Neuronal stem cell (in vitro differentiated cells): ENCODE data around the gene PDE6A.

Source experiments
- DNase-seq: peaks from one replicate; pipeline ENCODE4 v3.0.0-alpha.2; 2013; ENCODE audit warnings: low spot score
- H2AFZ ChIP-seq: one replicate; pipeline ENCODE4 v1.6.1; 2013; ENCODE audit warnings: mild to moderate bottlenecking, low read length, inconsistent platforms
- H2AK5ac ChIP-seq: 2 replicates; pipeline ENCODE4 v1.6.1; 2013; ENCODE audit warnings: low read depth, mild to moderate bottlenecking, inconsistent platforms, low read length, moderate library complexity, mixed read lengths
- H2BK120ac ChIP-seq: 2 replicates; pipeline ENCODE4 v1.6.1; 2013; ENCODE audit warnings: low read depth, mild to moderate bottlenecking, inconsistent platforms, low read length, moderate library complexity, mixed read lengths
- H2BK12ac ChIP-seq: one replicate; pipeline ENCODE4 v1.6.1; 2013; ENCODE audit warnings: low read length, inconsistent platforms
- H2BK15ac ChIP-seq: 2 replicates; pipeline ENCODE4 v1.6.1; 2013; ENCODE audit warnings: mild to moderate bottlenecking, low read length, inconsistent platforms, mixed read lengths
- H2BK5ac ChIP-seq: one replicate; pipeline ENCODE4 v1.6.1; 2013; ENCODE audit warnings: inconsistent platforms, mild to moderate bottlenecking, low read length, moderate library complexity
- H3K14ac ChIP-seq: one replicate; pipeline ENCODE4 v1.6.1; 2013; ENCODE audit warnings: low read length, inconsistent platforms
- H3K18ac ChIP-seq: 2 replicates; pipeline ENCODE4 v1.6.1; 2013; ENCODE audit warnings: low read length, inconsistent platforms
- H3K23ac ChIP-seq: 2 replicates; pipeline ENCODE4 v1.6.1; 2013; ENCODE audit warnings: low read depth, mild to moderate bottlenecking, mixed read lengths, low read length, inconsistent platforms; ENCODE audit not compliant: poor library complexity
- H3K27ac ChIP-seq: replicated peaks from 3 replicates; pipeline ENCODE4 v1.5.1; 2013; ENCODE audit warnings: low read length, inconsistent platforms
- H3K27me3 ChIP-seq, 3 experiments: 2 replicates each; pipeline ENCODE4 v1.6.1; 2013; ENCODE audit warnings: low read length in 3 of 3, mild to moderate bottlenecking in 2 of 3, inconsistent platforms in 1 of 3, low read depth in 1 of 3, mixed read lengths in 1 of 3, moderate library complexity in 1 of 3; ENCODE audit not compliant: control insufficient read depth in 3 of 3, insufficient read depth in 3 of 3
- H3K36me3 ChIP-seq, 2 donors: replicated peaks in 1 of 2; 2 replicates each; pipeline ENCODE4 v1.6.1; 2013; ENCODE audit warnings: low read length in 2 of 2; ENCODE audit not compliant: control insufficient read depth in 2 of 2, insufficient read depth in 2 of 2
- H3K4ac ChIP-seq: 2 replicates; pipeline ENCODE4 v1.6.1; 2013; ENCODE audit warnings: inconsistent platforms, mild to moderate bottlenecking, low read length, moderate library complexity
- H3K4me1 ChIP-seq, 2 donors: 1 replicate in 1 of 2; 2 replicates in 1 of 2; pipeline ENCODE4 v1.6.1; 2013; ENCODE audit warnings: low read length in 2 of 2, low read depth in 1 of 2; ENCODE audit not compliant: control insufficient read depth in 2 of 2, insufficient read depth in 1 of 2
- H3K4me2 ChIP-seq: one replicate; pipeline ENCODE4 v1.6.1; 2013; ENCODE audit warnings: mild to moderate bottlenecking, low read length, inconsistent platforms; ENCODE audit not compliant: insufficient read depth, poor library complexity, severe bottlenecking
- H3K4me3 ChIP-seq, 2 donors: 2 replicates each; pipeline ENCODE4 v1.5.1; 2013; ENCODE audit warnings: low read length in 2 of 2, mild to moderate bottlenecking in 2 of 2, inconsistent platforms in 1 of 2, moderate library complexity in 1 of 2
- H3K79me1 ChIP-seq: one replicate; pipeline ENCODE4 v1.6.1; 2013; ENCODE audit warnings: low read depth, mild to moderate bottlenecking, inconsistent platforms, low read length, moderate library complexity
- H3K9ac ChIP-seq: one replicate; pipeline ENCODE4 v1.6.1; 2013; ENCODE audit warnings: mild to moderate bottlenecking, low read depth, low read length, inconsistent platforms; ENCODE audit not compliant: poor library complexity
- H3K9me3 ChIP-seq, 2 donors: replicated peaks in 1 of 2; 2 replicates each; pipeline versions ENCODE3 to v1.6.1; 2013; ENCODE audit warnings: low read length in 2 of 2, mild to moderate bottlenecking in 2 of 2, inconsistent platforms in 1 of 2, low read depth in 1 of 2, mixed read lengths in 1 of 2, moderate library complexity in 1 of 2; ENCODE audit not compliant: control insufficient read depth in 2 of 2, insufficient read depth in 1 of 2
- H4K8ac ChIP-seq: one replicate; pipeline ENCODE4 v1.6.1; 2013; ENCODE audit warnings: low read depth, mild to moderate bottlenecking, inconsistent platforms, low read length, moderate library complexity
- H4K91ac ChIP-seq: one replicate; pipeline ENCODE4 v1.6.1; 2013; ENCODE audit warnings: low read length, low read depth, mild to moderate bottlenecking, inconsistent platforms; ENCODE audit not compliant: poor library complexity
- WGBS, 2 donors: extraction: QIAGEN DNeasy Blood & Tissue Kit; methylation state at CpG; one replicate each; pipeline ENCODE4 v1.1.7; 2013; ENCODE audit warnings: missing lambda C conversion rate in 2 of 2, mixed read lengths in 1 of 2; ENCODE audit not compliant: insufficient read length in 2 of 2, insufficient replicate concordance in 1 of 2; ENCODE audit errors: extremely low coverage in 2 of 2; 5-methylcytosine and 5-hydroxymethylcytosine counted together

Gene PDE6A

DNA sequence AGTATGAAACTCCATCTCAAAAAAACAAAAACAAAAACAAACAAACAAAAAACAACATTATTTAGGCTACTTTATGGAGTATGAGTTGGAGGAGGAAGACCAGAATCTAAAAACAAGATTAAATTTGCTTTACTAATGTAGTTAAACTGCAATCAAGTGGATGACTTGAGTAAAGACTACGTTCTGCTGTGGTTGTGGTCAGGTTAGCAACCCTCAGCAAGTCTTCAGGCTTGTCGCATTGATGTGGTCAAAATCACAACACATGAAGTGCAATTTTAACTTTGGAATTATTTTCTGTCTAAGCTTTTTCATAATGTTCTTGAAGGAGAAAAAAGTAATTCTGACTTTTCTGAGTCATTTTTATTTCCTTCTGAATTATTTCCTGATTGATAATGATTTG lies 43.1 kb downstream of the PDE6A start:
- no peak for DNase-seq
- H3K23ac ChIP-seq, result no peak overlapping the region
- H3K4me2 ChIP-seq, result no peak overlapping the region
- no peak overlapping the region for H2BK120ac ChIP-seq
- H3K14ac ChIP-seq, result no peak overlapping the region
- H3K27ac ChIP-seq, result no peak overlapping the region
- no peak overlapping the region for H3K4me3 ChIP-seq
- H2AK5ac ChIP-seq, result no peak overlapping the region
- H2BK15ac ChIP-seq, result no peak overlapping the region
- H2BK5ac ChIP-seq, result no peak overlapping the region
- H3K9ac ChIP-seq, result no peak overlapping the region
- no peak overlapping the region for H2AFZ ChIP-seq
- no peaks in the 10 kb centered on the region for H3K4me1 ChIP-seq
- H4K91ac ChIP-seq, result no peak overlapping the region
- H4K8ac ChIP-seq, result no peak overlapping the region
- H3K18ac ChIP-seq, result no peak overlapping the region
- H3K79me1 ChIP-seq, result no peaks in the 10 kb centered on the region
- H3K27me3 ChIP-seq, result peaks cover 0 to 6% (median 0%) of the 10 kb centered on the region in 3 experiments
- WGBS, 2 donors, result no CpG with 5 or more reads among the region's 2 CpGs
- no peak overlapping the region for H2BK12ac ChIP-seq
- no peaks in the 10 kb centered on the region for H3K36me3 ChIP-seq
- H3K4ac ChIP-seq, result no peak overlapping the region
- no peaks in the 10 kb centered on the region for H3K9me3 ChIP-seq

DNA sequence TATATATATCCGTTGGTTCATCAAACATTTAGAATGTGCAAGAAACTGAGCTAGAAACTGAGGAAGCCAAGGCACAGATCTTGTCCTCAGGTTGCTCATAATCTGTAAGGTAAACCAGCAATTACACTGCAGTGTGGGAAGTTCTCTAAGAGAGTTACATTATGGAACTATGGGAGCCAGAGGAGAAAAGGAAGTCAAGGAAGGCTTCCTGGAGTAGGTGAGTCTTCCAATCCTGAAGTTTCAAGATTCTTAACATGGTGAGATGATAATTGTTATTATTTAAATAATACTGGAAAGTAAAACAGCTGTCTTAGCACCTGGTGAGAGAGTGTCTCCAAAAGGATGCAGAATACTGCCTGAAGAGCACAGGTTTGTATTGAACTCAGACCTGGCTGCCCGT lies 44.2 kb downstream of the PDE6A start:
- Histone ChIP-seq H3K36me3 (no peaks in the 10 kb centered on the region), H3K14ac (no peak overlapping the region), H2AFZ (no peak overlapping the region), H3K9me3 (no peaks in the 10 kb centered on the region), H2BK5ac (no peak overlapping the region), H3K27me3 (peaks cover 0 to 6% (median 0%) of the 10 kb centered on the region in 3 experiments), H3K23ac (no peak overlapping the region), H3K4me2 (no peak overlapping the region), H4K91ac (no peak overlapping the region), H3K18ac (no peak overlapping the region), H2BK120ac (no peak overlapping the region), H4K8ac (no peak overlapping the region), H2BK12ac (no peak overlapping the region), H3K4me1 (no peaks in the 10 kb centered on the region), H3K4me3 (no peak overlapping the region), H2AK5ac (no peak overlapping the region), H3K4ac (no peak overlapping the region), H3K79me1 (no peaks in the 10 kb centered on the region), H3K9ac (no peak overlapping the region), H3K27ac (no peak overlapping the region), H2BK15ac (no peak overlapping the region)
- WGBS, 2 donors, result no CpG with 5 or more reads among the region's 2 CpGs
- no peak for DNase-seq

GRCh38 chr5:149898811-149899210 lies 45.8 kb downstream of the PDE6A start:
- no peak overlapping the region for H4K91ac ChIP-seq
- no peak overlapping the region for H3K18ac ChIP-seq
- H4K8ac ChIP-seq, result no peak overlapping the region
- no peaks in the 10 kb centered on the region for H3K4me1 ChIP-seq
- H2BK12ac ChIP-seq, result no peak overlapping the region
- H3K36me3 ChIP-seq, result no peaks in the 10 kb centered on the region
- no peak overlapping the region for H2AFZ ChIP-seq
- no peak for DNase-seq
- H3K14ac ChIP-seq, result no peak overlapping the region
- no peak overlapping the region for H3K4ac ChIP-seq
- H2BK5ac ChIP-seq, result no peak overlapping the region
- no peak overlapping the region for H3K23ac ChIP-seq
- no peaks in the 10 kb centered on the region for H3K79me1 ChIP-seq
- H2AK5ac ChIP-seq, result no peak overlapping the region
- no peak overlapping the region for H3K9ac ChIP-seq
- H3K27ac ChIP-seq, result no peak overlapping the region
- no peak overlapping the region for H2BK15ac ChIP-seq
- H3K27me3 ChIP-seq, result peaks cover 0 to 2% (median 0%) of the 10 kb centered on the region in 3 experiments
- H2BK120ac ChIP-seq, result no peak overlapping the region
- no peak overlapping the region for H3K4me3 ChIP-seq
- no CpG with 5 or more reads among the region's 1 CpG for WGBS, 2 donors
- no peaks in the 10 kb centered on the region for H3K9me3 ChIP-seq
- H3K4me2 ChIP-seq, result no peak overlapping the region

GRCh38 chr5:149895416-149896345 lies 48.9 kb downstream of the PDE6A start:
- no peaks in the 10 kb centered on the region for H3K9me3 ChIP-seq
- H4K91ac ChIP-seq, result no peak overlapping the region
- H3K18ac ChIP-seq, result no peak overlapping the region
- no peak overlapping the region for H3K4me3 ChIP-seq
- no peak for DNase-seq
- no peak overlapping the region for H2BK5ac ChIP-seq
- no peak overlapping the region for H2BK12ac ChIP-seq
- peaks cover 0 to 2% (median 0%) of the 10 kb centered on the region in 3 experiments for H3K27me3 ChIP-seq
- no peaks in the 10 kb centered on the region for H3K79me1 ChIP-seq
- no peak overlapping the region for H3K4me2 ChIP-seq
- no peak overlapping the region for H2AK5ac ChIP-seq
- WGBS, 2 donors, result no CpG with 5 or more reads among the region's 7 CpGs
- no peak overlapping the region for H3K14ac ChIP-seq
- no peak overlapping the region for H3K23ac ChIP-seq
- no peak overlapping the region for H2BK120ac ChIP-seq
- no peak overlapping the region for H3K4ac ChIP-seq
- no peak overlapping the region for H2AFZ ChIP-seq
- no peak overlapping the region for H3K27ac ChIP-seq
- H4K8ac ChIP-seq, result no peak overlapping the region
- no peaks in the 10 kb centered on the region for H3K36me3 ChIP-seq
- no peak overlapping the region for H2BK15ac ChIP-seq
- H3K9ac ChIP-seq, result no peak overlapping the region
- no peaks in the 10 kb centered on the region for H3K4me1 ChIP-seq
